K562 (cell line): Measurements from ENCODE around the gene GPATCH4. TPM values are rescaled to one million over a fixed set of nuclear protein-coding genes. Genes with fewer than 3 reads are reported as not detected.

Experiments
- ATAC-seq: fragments of 200-7000 bp; cut with Tn5 transposase; 3 replicates; pipeline ENCODE4 v1.9.1; 2020; ENCODE audit warnings: moderate library complexity
- BruUV-seq: library from RNA; stranded (reverse); fragments of 400-500 nt; replicated peaks from 2 replicates; lab custom pipeline; 2021; lab: Mats Ljungman, UMichigan
- CTCF ChIA-PET: fragments of 300-600 bp; formaldehyde crosslinking; extraction: SDS; loops from one replicate; lab custom pipeline; 2021; ENCODE audit warnings: low intra/inter-chr PET ratio; lab: Yijun Ruan, JAX
- POLR2A ChIA-PET: fragments of 300-600, 350-650 bp; sonication (Branson Sonifier 250); formaldehyde crosslinking; extraction: SDS; loops from one replicate; lab custom pipeline; 2021; ENCODE audit warnings: antibody characterized with exemption, inconsistent platforms; lab: Yijun Ruan, JAX
- DNase-seq, 4 experiments: peaks; one replicate each; pipeline versions ENCODE4 v3.0.0 to v3.0.0-alpha.2; 2011 to 2018; ENCODE audit warnings: low spot score in 3 of 4, mixed read lengths in 3 of 4; ENCODE audit errors: extremely low read depth in 1 of 4
- FAIRE-seq: peaks from 2 replicates; lab custom pipeline; 2011; peaks lifted over from hg19 to GRCh38; lab: Jason Lieb, UNC
- H2AFZ ChIP-seq: 2 replicates; pipeline ENCODE4 v1.6.0; 2011; ENCODE audit warnings: low read depth, low read length, control low read depth, inconsistent platforms
- H3K27ac ChIP-seq: fragments of 200-600 bp; 3 replicates; pipeline ENCODE4 v1.8.0; 2011; ENCODE audit warnings: low read depth, mild to moderate bottlenecking, control low read depth, inconsistent platforms, low read length, moderate library complexity, mixed read lengths; ENCODE audit errors: extremely low read depth
- H3K27me3 ChIP-seq, 2 experiments: fragments of 300-600 bp in 1 of 2; 2 replicates in 1 of 2; 3 replicates in 1 of 2; pipeline versions ENCODE4 v1.6.0 to v1.8.0; 2011; ENCODE audit warnings: inconsistent platforms in 2 of 2, low read length in 2 of 2, mild to moderate bottlenecking in 1 of 2, mixed read lengths in 1 of 2, moderate library complexity in 1 of 2; ENCODE audit not compliant: control insufficient read depth in 2 of 2, insufficient read depth in 2 of 2
- H3K36me3 ChIP-seq: fragments of 300-600 bp; 3 replicates; pipeline ENCODE4 v1.8.0; 2011; ENCODE audit warnings: mild to moderate bottlenecking, low read length, inconsistent platforms; ENCODE audit not compliant: control insufficient read depth, insufficient read depth
- H3K4me1 ChIP-seq, 2 experiments: fragments of 200-600 bp in 1 of 2; replicated peaks in 1 of 2; 2 replicates in 1 of 2; 3 replicates in 1 of 2; pipeline versions ENCODE4 v1.5.1 to v1.8.0; 2011; ENCODE audit warnings: inconsistent platforms in 2 of 2, low read length in 2 of 2, mild to moderate bottlenecking in 1 of 2, mixed read lengths in 1 of 2, moderate library complexity in 1 of 2; ENCODE audit not compliant: control insufficient read depth in 2 of 2, insufficient read depth in 2 of 2
- H3K4me2 ChIP-seq: 2 replicates; pipeline ENCODE4 v1.6.1; 2011; ENCODE audit warnings: low read length, control low read depth, inconsistent platforms, mixed read lengths; ENCODE audit not compliant: insufficient read depth
- H3K4me3 ChIP-seq: fragments of 200-600 bp; sonication (generic), shearing (Covaris generic); 2 replicates; pipeline ENCODE4 v1.5.1; 2016; ENCODE audit warnings: control low read depth, inconsistent platforms
- H3K79me2 ChIP-seq: fragments of 200-600 bp; 3 replicates; pipeline ENCODE4 v1.8.0; 2011; ENCODE audit warnings: low read length, inconsistent platforms; ENCODE audit not compliant: control insufficient read depth, insufficient read depth
- H3K9ac ChIP-seq, 2 experiments: 2 replicates each; pipeline versions ENCODE4 v1.6.0 to v1.6.1; 2011; ENCODE audit warnings: low read depth in 2 of 2, low read length in 2 of 2, control low read depth in 1 of 2, inconsistent platforms in 1 of 2, mild to moderate bottlenecking in 1 of 2, mixed read lengths in 1 of 2; ENCODE audit not compliant: insufficient read depth in 1 of 2
- H3K9me1 ChIP-seq: one replicate; pipeline ENCODE4 v1.6.0; 2011; ENCODE audit warnings: inconsistent platforms, mild to moderate bottlenecking, low read length, moderate library complexity; ENCODE audit not compliant: control insufficient read depth, insufficient read depth
- H3K9me3 ChIP-seq: replicated peaks from 2 replicates; pipeline ENCODE4 v1.5.1; 2011; ENCODE audit warnings: low read depth, low read length, inconsistent platforms; ENCODE audit not compliant: control insufficient read depth, insufficient read depth
- H4K20me1 ChIP-seq: replicated peaks from 2 replicates; pipeline ENCODE4 v1.6.1; 2011; ENCODE audit warnings: low read length, inconsistent platforms, mixed read lengths; ENCODE audit not compliant: control insufficient read depth, insufficient read depth
- ATF6 ChIP-seq: sonication (generic); formaldehyde crosslinking; IDR thresholded peaks from 2 replicates; pipeline ENCODE4 v1.4.0; 2020; ENCODE audit warnings: mild to moderate bottlenecking, missing genetic modification reagents
- HNRNPH1 ChIP-seq: fragments of 200-400 bp; formaldehyde crosslinking; optimal IDR thresholded peaks from 2 replicates; pipeline ENCODE3; 2017; ENCODE audit warnings: low read depth, mild to moderate bottlenecking, low read length, moderate library complexity
- MYNN ChIP-seq, 2 experiments: sonication (generic); formaldehyde crosslinking in 1 of 2; IDR thresholded peaks; 2 replicates each; pipeline versions ENCODE4 v1.5.0 to v1.6.1; 2016 to 2020; ENCODE audit warnings: antibody characterized with exemption in 1 of 2, missing genetic modification reagents in 1 of 2
- TSHZ1 ChIP-seq: fragments of 250-450 bp; sonication (Bioruptor Pico); IDR thresholded peaks from 2 replicates; pipeline ENCODE4 v1.4.0; 2020; ENCODE audit warnings: mild to moderate bottlenecking, moderate library complexity
- ZNF444 ChIP-seq: fragments of 250-450 bp; sonication (Bioruptor Pico); IDR thresholded peaks from 2 replicates; pipeline ENCODE4 v1.4.0; 2020; ENCODE audit warnings: mild to moderate bottlenecking, moderate library complexity
- ZNF766 ChIP-seq: fragments of 200-800 bp; sonication (Bioruptor generic); conservative IDR thresholded peaks from 2 replicates; pipeline ENCODE4 v1.6.1; 2016; ENCODE audit warnings: missing genetic modification characterization, missing compliant biosample characterization
- WGBS: fragments of 100-300 bp; shearing (Covaris generic); methylation state at CpG from one replicate; pipeline ENCODE4 v1.1.6; 2016; ENCODE audit warnings: low coverage, mixed read lengths; ENCODE audit not compliant: insufficient coverage; ENCODE audit errors: missing lambda C conversion rate; 5-methylcytosine and 5-hydroxymethylcytosine counted together
- in situ Hi-C: fragments of 300-500 bp; cut with MboI; formaldehyde crosslinking; loops from 4 replicates; pipeline ENCODE4 v1.15.0; 2018; ENCODE audit warnings: inconsistent platforms, mixed read lengths
- intact Hi-C: fragments of 100-400 bp; cut with micrococcal nuclease; formaldehyde crosslinking; loops from 2 replicates; pipeline ENCODE4 v1.14.2; 2022
- polyA plus RNA-seq, 8 experiments: library from polyadenylated mRNA; depleted of rRNA in 4 of 8; stranded (reverse) in 5 of 8; unstranded in 3 of 8; fragments of >200 nt; fragmentation: Nextera tagmentation in 2 of 8; fragmentation: Illumina TruSeq in 1 of 8; extraction: Ambion mirVana in 2 of 8; extraction: Trizol in 1 of 8; gene quantifications; 2 replicates each; pipeline versions ENCODE4 v1.2.1 to v1.2.3, GENCODE V29; 2011 to 2014; ENCODE audit warnings: inconsistent platforms in 1 of 8, missing spikeins in 1 of 8
- total RNA-seq, 7 experiments: library from RNA; depleted of rRNA in 6 of 7; stranded (reverse); fragments of >200 nt in 6 of 7; fragmentation: Illumina TruSeq in 2 of 7; extraction: Trizol in 2 of 7; gene quantifications; 2 replicates each; pipeline versions ENCODE4 v1.2.1 to v1.2.3, GENCODE V29; 2011 to 2021; ENCODE audit warnings: low replicate concordance in 1 of 7
- TF ChIP-seq, protein P1 (sequence below), 2 experiments: fragments of 250-450 bp in 1 of 2; fragments of 450-650 bp in 1 of 2; sonication (Bioruptor Pico) in 1 of 2; IDR thresholded peaks; 2 replicates each; pipeline versions ENCODE4 v1.6.1 to v1.8.0; 2016 to 2021; ENCODE audit warnings: mild to moderate bottlenecking in 2 of 2, moderate library complexity in 2 of 2, missing compliant biosample characterization in 1 of 2, missing genetic modification characterization in 1 of 2

GPATCH4 gene
- total and polyA plus RNA-seq, 9 of the 15 experiments (the other 6 are each of a cell fraction or from before 2014, with no cell fraction given): 43.7 to 105 (median 76.5) TPM

DNA sequence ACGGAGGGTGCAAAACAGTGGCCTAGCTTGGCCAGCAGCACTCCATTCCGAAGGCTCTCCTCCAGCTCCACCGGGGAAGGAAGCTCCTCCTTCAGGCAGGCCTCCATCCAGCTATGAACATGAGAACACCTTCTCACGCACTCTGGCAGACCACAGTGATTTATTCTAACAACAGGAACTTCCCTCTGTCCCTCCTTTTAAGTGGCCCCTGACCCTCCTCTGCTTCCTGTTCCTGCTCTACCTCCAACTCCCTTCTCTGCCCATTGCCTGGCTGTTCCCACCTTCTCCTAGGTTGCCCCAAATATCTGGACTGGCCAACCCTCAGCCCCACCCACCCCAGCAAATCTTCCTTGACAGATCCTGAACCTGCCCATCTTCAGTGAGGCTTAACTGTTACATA is 34.8 kb downstream of the GPATCH4 start (continued):
- TF ChIP-seq ATF6 (CRISPR knock-in tag): no peak
- TF ChIP-seq, protein P1, sequence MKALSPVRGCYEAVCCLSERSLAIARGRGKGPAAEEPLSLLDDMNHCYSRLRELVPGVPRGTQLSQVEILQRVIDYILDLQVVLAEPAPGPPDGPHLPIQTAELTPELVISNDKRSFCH (CRISPR knock-in tag; IDR thresholded peaks at IDR 0.05): no peak
- TF ChIP-seq, protein P1 (tag; IDR thresholded peaks at IDR 0.05): no peak
- TF ChIP-seq ZNF766: no peak
- no peak for TF ChIP-seq MYNN (IDR thresholded peaks at IDR 0.05)
- no peak for TF ChIP-seq MYNN (CRISPR knock-in tag; IDR thresholded peaks at IDR 0.05)
- no peak for TF ChIP-seq HNRNPH1
- TF ChIP-seq, all 486 proteins: peak for 4

- in situ Hi-C loops (no loop called here), intact Hi-C loops (no loop called here)
- TF ChIP-seq ZNF444 (CRISPR knock-in tag) (no peak), TSHZ1 (no peak)
- Histone ChIP-seq H3K4me2 (no peak overlapping the region), H3K79me2 (0 out of 3 replicates have a peak, but pooled peaks cover 4% of the 10 kb centered on the region), H3K4me3 (no peak overlapping the region), H3K4me1 (peaks cover 0 to 2% of the 10 kb centered on the region in 2 experiments; a peak in 2 of 5 replicates), H3K9me1 (no peaks in the 10 kb centered on the region), H3K9me3 (no peaks in the 10 kb centered on the region), H2AFZ (no peak overlapping the region), H3K27me3 (no peaks in the 10 kb centered on the region), H3K9ac (no peak overlapping the region), H4K20me1 (no peaks in the 10 kb centered on the region; the same call in 1 of the 2 replicates), H3K36me3 (peaks cover 29% of the 10 kb centered on the region), H3K27ac (no peak overlapping the region)
- FAIRE-seq (no peak), DNase-seq (no peak), ATAC-seq (peak; percentile 50)
- 41% methylated on average over 2 of the region's 2 CpGs for WGBS
- ChIA-PET POLR2A (interaction anchor here (0.7 to 1.4 kb wide), 4 partner anchors 11 to 68 kb away, joined by 3 to 4 read pairs (median 4); no protein-coding TSS in a partner anchor), CTCF (no interaction called here)
- no TSS peak for BruUV-seq
Observed at GRCh38 chr1:156565519-156565918, 35.8 kb downstream of the GPATCH4 start.
